Keratinocyte (primary cell): ENCODE results near the gene CAPN1. TPM values are rescaled to one million over a fixed set of nuclear protein-coding genes. Genes with fewer than 3 reads are reported as not detected.

Experiments used
- DNase-seq: peaks from one replicate; pipeline ENCODE4 v3.0.0-alpha.2; 2011; ENCODE audit warnings: low read depth, missing footprints, low spot score
- FAIRE-seq: peaks from 2 replicates; lab custom pipeline; 2011; peaks lifted over from hg19 to GRCh38; lab: Jason Lieb, UNC
- H2AFZ ChIP-seq: 2 replicates; pipeline ENCODE4 v1.6.0; 2012; ENCODE audit warnings: low read length, control low read depth, inconsistent platforms; ENCODE audit not compliant: control insufficient read depth
- H3K27ac ChIP-seq: 2 replicates; pipeline ENCODE4 v1.5.1; 2011; ENCODE audit warnings: low read length; ENCODE audit not compliant: control insufficient read depth, insufficient read depth
- H3K27me3 ChIP-seq: 3 replicates; pipeline ENCODE4 v1.6.0; 2011; ENCODE audit warnings: low read length; ENCODE audit not compliant: control insufficient read depth, insufficient read depth; ENCODE audit errors: extremely low read depth
- H3K36me3 ChIP-seq, 2 experiments: 2 replicates in 1 of 2; 3 replicates in 1 of 2; pipeline ENCODE4 v1.5.1; 2011; ENCODE audit warnings: low read length in 2 of 2, mild to moderate bottlenecking in 1 of 2; ENCODE audit not compliant: control insufficient read depth in 2 of 2, insufficient read depth in 2 of 2; ENCODE audit errors: extremely low read depth in 1 of 2
- H3K4me1 ChIP-seq: 3 replicates; pipeline ENCODE4 v1.5.1; 2011; ENCODE audit warnings: low read length; ENCODE audit not compliant: control insufficient read depth, insufficient read depth; ENCODE audit errors: extremely low read depth
- H3K4me2 ChIP-seq: 3 replicates; pipeline ENCODE4 v1.6.0; 2011; ENCODE audit warnings: low read depth, low read length; ENCODE audit not compliant: control insufficient read depth, insufficient read depth; ENCODE audit errors: extremely low read depth
- H3K4me3 ChIP-seq, 3 experiments: fragments of 200-600 bp in 1 of 3; sonication (generic) in 1 of 3; 2 replicates in 2 of 3; 3 replicates in 1 of 3; pipeline ENCODE4 v1.5.1; 2011 to 2016; ENCODE audit warnings: low read length in 3 of 3, mild to moderate bottlenecking in 3 of 3, control low read depth in 2 of 3, inconsistent platforms in 1 of 3, low read depth in 1 of 3, mixed read lengths in 1 of 3, mixed run types in 1 of 3, moderate library complexity in 1 of 3; ENCODE audit not compliant: control insufficient read depth in 2 of 3, insufficient read depth in 2 of 3; ENCODE audit errors: extremely low read depth in 1 of 3
- H3K79me2 ChIP-seq: 2 replicates; pipeline ENCODE4 v1.6.0; 2012; ENCODE audit warnings: low read length; ENCODE audit not compliant: control insufficient read depth, insufficient read depth
- H3K9ac ChIP-seq: 3 replicates; pipeline ENCODE4 v1.6.0; 2011; ENCODE audit warnings: low read length; ENCODE audit not compliant: control insufficient read depth, insufficient read depth; ENCODE audit errors: extremely low read depth
- H3K9me1 ChIP-seq: 3 replicates; pipeline ENCODE4 v1.6.0; 2011; ENCODE audit warnings: low read length; ENCODE audit not compliant: control insufficient read depth, insufficient read depth; ENCODE audit errors: extremely low read depth
- H3K9me3 ChIP-seq: 2 replicates; pipeline ENCODE4 v1.5.1; 2012; ENCODE audit warnings: low read depth, low read length; ENCODE audit not compliant: control insufficient read depth
- H4K20me1 ChIP-seq: 3 replicates; pipeline ENCODE4 v1.6.0; 2011; ENCODE audit warnings: low read length; ENCODE audit not compliant: control insufficient read depth, insufficient read depth; ENCODE audit errors: extremely low read depth
- EZH2 ChIP-seq: IDR thresholded peaks from one replicate; pipeline ENCODE4 v1.6.1; 2012; ENCODE audit warnings: inconsistent platforms, mild to moderate bottlenecking, low read length, moderate library complexity
- dilution Hi-C: fragments of 300-500 bp; cut with MboI; formaldehyde crosslinking; loops from one replicate; pipeline ENCODE4 v1.7.0; 2020; ENCODE audit warnings: low sequenced_read_pairs; ENCODE audit not compliant: extremely low pct_ligation_motif_present
- polyA plus RNA-seq, 5 experiments: library from polyadenylated mRNA; depleted of rRNA in 3 of 5; stranded (reverse) in 3 of 5; stranded (forward) in 1 of 5; unstranded in 1 of 5; fragments of >200 nt; gene quantifications; 1 replicate in 1 of 5; 2 replicates in 3 of 5; 3 replicates in 1 of 5; pipeline versions ENCODE4 v1.2.1 to v1.2.3, GENCODE V29; 2011 to 2012; ENCODE audit warnings: missing spikeins in 2 of 5, low read depth in 1 of 5, low replicate concordance in 1 of 5
- TF ChIP-seq, protein P1 (sequence below), 3 experiments: IDR thresholded peaks in 1 of 3; conservative IDR thresholded peaks in 1 of 3; optimal IDR thresholded peaks in 1 of 3; 2 replicates in 2 of 3; 3 replicates in 1 of 3; pipeline versions ENCODE3 to v1.5.1; 2011; ENCODE audit warnings: low read length in 3 of 3, mild to moderate bottlenecking in 3 of 3, moderate library complexity in 2 of 3, control low read depth in 1 of 3, inconsistent platforms in 1 of 3; ENCODE audit not compliant: insufficient read depth in 2 of 3; ENCODE audit errors: extremely low read depth in 1 of 3

The CAPN1 gene
- polyA plus RNA-seq, 1 donor (not counting 4 experiments of a cell fraction or from before 2014, with no cell fraction given), result 250 TPM

DNA sequence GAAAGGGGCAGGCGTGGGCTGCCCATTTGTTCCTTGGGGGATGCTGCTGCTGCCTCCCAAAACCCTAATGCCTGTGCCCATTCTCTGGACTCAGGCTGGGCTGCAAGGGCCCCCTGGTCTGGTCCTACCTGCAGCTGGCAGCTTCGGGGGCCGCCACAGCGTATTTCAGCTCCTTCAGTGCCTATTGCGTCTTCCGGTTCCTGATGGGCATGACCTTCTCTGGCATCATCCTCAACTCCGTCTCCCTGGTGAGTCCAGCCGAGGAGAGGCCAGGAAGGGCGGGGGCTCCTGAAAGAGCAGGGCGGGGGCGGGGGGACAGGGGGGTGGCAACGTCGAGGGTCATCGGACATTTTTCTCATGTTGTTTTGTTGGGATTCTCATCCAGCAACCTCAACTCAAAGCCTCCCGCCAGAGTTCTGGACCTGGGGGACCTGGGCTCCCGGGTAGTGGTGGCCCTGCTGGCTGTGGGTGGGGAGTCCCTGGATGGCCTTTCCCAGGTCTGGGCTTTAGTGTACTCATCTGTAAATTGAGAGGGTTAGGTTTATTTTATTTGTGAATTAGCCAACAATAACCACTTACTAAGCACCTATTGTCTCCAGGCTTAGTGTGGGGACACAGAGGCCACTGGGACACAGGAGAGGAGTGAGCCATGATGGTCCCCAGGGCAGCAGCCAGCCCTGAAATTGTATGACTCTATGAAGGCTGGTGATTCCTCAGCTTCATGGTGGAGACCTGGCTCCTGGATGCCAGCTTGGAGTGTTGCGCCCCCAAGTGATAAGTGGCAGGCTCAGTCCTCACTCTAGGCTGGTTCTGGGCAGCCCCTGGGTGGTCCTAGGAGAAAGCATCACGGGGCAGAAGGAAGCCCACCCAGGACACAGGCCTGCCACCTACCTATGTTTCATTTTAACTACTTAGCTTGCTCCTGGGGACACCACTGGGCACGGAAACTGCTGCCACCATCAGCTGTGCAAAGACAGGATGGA is 36.0 kb downstream of the CAPN1 start:
- H3K27me3 ChIP-seq, result no peaks in the 10 kb centered on the region
- no peaks in the 10 kb centered on the region for H3K9me1 ChIP-seq
- FAIRE-seq (no peak), DNase-seq (no peak)
- no peaks in the 10 kb centered on the region for H4K20me1 ChIP-seq
- no peak overlapping the region for H3K4me3 ChIP-seq
- no peak overlapping the region for H3K4me2 ChIP-seq
- H3K36me3 ChIP-seq, result peaks cover 0 to 15% of the 10 kb centered on the region in 2 experiments
- TF ChIP-seq, protein P1, sequence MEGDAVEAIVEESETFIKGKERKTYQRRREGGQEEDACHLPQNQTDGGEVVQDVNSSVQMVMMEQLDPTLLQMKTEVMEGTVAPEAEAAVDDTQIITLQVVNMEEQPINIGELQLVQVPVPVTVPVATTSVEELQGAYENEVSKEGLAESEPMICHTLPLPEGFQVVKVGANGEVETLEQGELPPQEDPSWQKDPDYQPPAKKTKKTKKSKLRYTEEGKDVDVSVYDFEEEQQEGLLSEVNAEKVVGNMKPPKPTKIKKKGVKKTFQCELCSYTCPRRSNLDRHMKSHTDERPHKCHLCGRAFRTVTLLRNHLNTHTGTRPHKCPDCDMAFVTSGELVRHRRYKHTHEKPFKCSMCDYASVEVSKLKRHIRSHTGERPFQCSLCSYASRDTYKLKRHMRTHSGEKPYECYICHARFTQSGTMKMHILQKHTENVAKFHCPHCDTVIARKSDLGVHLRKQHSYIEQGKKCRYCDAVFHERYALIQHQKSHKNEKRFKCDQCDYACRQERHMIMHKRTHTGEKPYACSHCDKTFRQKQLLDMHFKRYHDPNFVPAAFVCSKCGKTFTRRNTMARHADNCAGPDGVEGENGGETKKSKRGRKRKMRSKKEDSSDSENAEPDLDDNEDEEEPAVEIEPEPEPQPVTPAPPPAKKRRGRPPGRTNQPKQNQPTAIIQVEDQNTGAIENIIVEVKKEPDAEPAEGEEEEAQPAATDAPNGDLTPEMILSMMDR (optimal IDR thresholded peaks at IDR 0.05 in 1 of 3, IDR thresholded peaks at IDR 0.05 in 1 of 3, conservative IDR thresholded peaks at IDR 0.05 in 1 of 3; ENCODE audit: extremely low read depth in 1 of 3, insufficient read depth in 2 of 3, low read length in 3 of 3), result peak in 1 of 3 experiments; percentile 16
- no peak for TF ChIP-seq EZH2
- no peak overlapping the region for H3K9ac ChIP-seq
- H3K9me3 ChIP-seq, result no peaks in the 10 kb centered on the region
- H3K27ac ChIP-seq, result no peak overlapping the region
- H3K79me2 ChIP-seq, result no peaks in the 10 kb centered on the region
- H2AFZ ChIP-seq, result no peak overlapping the region
- dilution Hi-C loops, result no loop called here
- no peaks in the 10 kb centered on the region for H3K4me1 ChIP-seq

DNA sequence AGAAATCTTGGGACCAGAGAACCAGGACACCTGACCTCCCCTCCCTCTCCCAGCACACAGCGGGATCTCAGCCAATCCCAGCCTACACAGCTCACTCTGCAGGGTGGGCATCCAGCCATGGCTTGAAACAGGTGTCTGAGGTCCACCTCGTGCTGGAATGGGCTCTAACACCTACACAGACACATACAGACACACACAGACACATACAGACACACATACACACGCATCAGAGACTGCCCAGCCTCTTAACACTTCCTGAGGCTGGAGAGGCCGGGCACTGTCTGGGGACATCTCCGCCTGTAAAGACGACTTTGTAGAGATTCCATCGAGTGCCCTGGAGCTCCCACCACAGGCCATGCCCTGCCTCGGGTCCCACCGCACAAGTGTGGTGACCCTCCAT is 36.7 kb downstream of the CAPN1 start:
- dilution Hi-C loops, result no loop called here
- no peak overlapping the region for H3K9ac ChIP-seq
- DNase-seq (no peak), FAIRE-seq (no peak)
- no peaks in the 10 kb centered on the region for H3K79me2 ChIP-seq
- no peak overlapping the region for H2AFZ ChIP-seq
- no peak for TF ChIP-seq EZH2
- TF ChIP-seq, protein P1 (optimal IDR thresholded peaks at IDR 0.05 in 1 of 3, IDR thresholded peaks at IDR 0.05 in 1 of 3, conservative IDR thresholded peaks at IDR 0.05 in 1 of 3; ENCODE audit: extremely low read depth in 1 of 3, insufficient read depth in 2 of 3, low read length in 3 of 3), result no peak
- no peaks in the 10 kb centered on the region for H3K9me1 ChIP-seq
- H3K9me3 ChIP-seq, result no peaks in the 10 kb centered on the region
- H3K4me1 ChIP-seq, result no peaks in the 10 kb centered on the region
- peaks cover 0 to 19% of the 10 kb centered on the region in 2 experiments for H3K36me3 ChIP-seq
- H3K4me3 ChIP-seq, result no peak overlapping the region
- no peaks in the 10 kb centered on the region for H3K27me3 ChIP-seq
- H3K4me2 ChIP-seq, result no peak overlapping the region
- no peaks in the 10 kb centered on the region for H4K20me1 ChIP-seq
- H3K27ac ChIP-seq, result no peak overlapping the region
